ENCODE data around the gene PXDC1. TPM values are rescaled to one million over a fixed set of nuclear protein-coding genes. Genes with fewer than 3 reads are reported as not detected.
A peak's percentile ranks its signal among the peaks of the same experiment; 100 is the strongest.

Gene PXDC1
- total and polyA plus RNA-seq, 7 donors = 9.0 to 116 (median 46.7) TPM

DNA sequence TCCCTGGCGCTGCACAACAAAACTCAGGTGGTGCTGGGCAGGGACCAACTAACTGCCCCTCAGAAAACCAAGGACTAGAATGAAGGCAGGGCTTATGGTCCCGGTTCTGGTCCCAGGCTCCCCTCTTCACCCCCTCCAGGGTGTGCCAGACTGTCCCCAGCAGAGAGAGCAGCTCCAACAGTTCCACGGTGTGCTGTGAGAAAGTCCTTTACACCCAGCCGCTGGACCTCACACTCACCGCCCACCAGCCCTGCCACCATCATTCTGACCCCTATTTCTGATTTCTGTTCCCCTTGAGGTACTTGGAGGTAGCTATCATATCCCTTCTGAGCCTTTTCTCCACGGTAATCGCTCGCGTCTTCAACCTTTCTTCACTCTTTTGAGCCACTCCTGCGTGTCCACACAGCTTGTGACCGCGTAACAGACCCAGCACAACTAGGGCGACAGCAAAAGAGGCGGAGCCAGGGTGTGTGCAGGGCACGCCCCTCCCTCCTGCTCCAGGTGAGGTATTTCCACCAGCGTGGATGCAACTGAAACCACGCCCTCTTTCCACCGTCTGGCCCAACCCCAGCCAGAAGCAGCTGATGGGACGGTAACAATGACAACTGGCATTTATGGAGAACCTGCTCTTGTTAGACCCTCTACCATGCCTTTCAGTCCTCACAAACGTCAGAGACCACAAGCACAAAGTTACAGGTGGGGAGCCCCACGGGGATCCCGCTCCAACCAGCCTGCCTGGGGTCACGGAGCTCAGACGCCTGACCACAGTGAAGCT, 2.3 kb downstream of the PXDC1 start:
- WGBS, 2 donors = 21 to 65% methylated on average over 24 of the region's 24 CpGs
- H3K27ac ChIP-seq = peak overlapping the region; percentile 92 to 100 (median 97)
- intact Hi-C loops (cut with DNase I) = no loop called here
- DNase-seq = no peak
- no peak for TF ChIP-seq POLR2A (IDR thresholded peaks at IDR 0.05)
- TF ChIP-seq CTCF (IDR thresholded peaks at IDR 0.05) = no peak
- H3K4me1 ChIP-seq = peaks cover 0 to 79% (median 65%) of the 10 kb centered on the region in 4 donors
- H3K27me3 ChIP-seq = no peaks in the 10 kb centered on the region
- no peaks in the 10 kb centered on the region for H3K9me3 ChIP-seq
- peak overlapping the region in 3 of 4 donors; percentile 58 to 98 (median 79) for H3K4me3 ChIP-seq
- no peaks in the 10 kb centered on the region for H3K36me3 ChIP-seq

- 36 to 63% methylated on average over 12 of the region's 12 CpGs for WGBS, 2 donors
- Histone ChIP-seq H3K27me3 (no peaks in the 10 kb centered on the region), H3K9me3 (no peaks in the 10 kb centered on the region), H3K4me1 (peaks cover 0 to 85% (median 74%) of the 10 kb centered on the region in 4 donors), H3K4me3 (peak overlapping the region in 2 of 4 donors; percentile 79 to 98), H3K27ac (peak overlapping the region; percentile 92 to 100 (median 97)), H3K36me3 (no peaks in the 10 kb centered on the region)
- intact Hi-C loops (cut with DNase I) = no loop called here
- TF ChIP-seq POLR2A (IDR thresholded peaks at IDR 0.05) (no peak), POLR2AphosphoS5 (IDR thresholded peaks at IDR 0.05) (peak in 2 of 4 donors; percentile 41 to 46), EP300 (IDR thresholded peaks at IDR 0.05) (no peak), CTCF (IDR thresholded peaks at IDR 0.05) (peak; percentile 19 to 53 (median 40))
- DNase-seq = no peak
Observed at GRCh38 chr6:3748208-3749066, 3.1 kb downstream of the PXDC1 start.

- peaks cover 0 to 84% (median 79%) of the 10 kb centered on the region in 4 donors for H3K4me1 ChIP-seq
- no peak overlapping the region for H3K4me3 ChIP-seq
- no peaks in the 10 kb centered on the region for H3K9me3 ChIP-seq
- DNase-seq = no peak
- WGBS, 2 donors = 93% methylated on average over 12 of the region's 12 CpGs
- peak overlapping the region; percentile 92 to 100 (median 97) for H3K27ac ChIP-seq
- intact Hi-C loops (cut with DNase I) = no loop called here
- H3K27me3 ChIP-seq = no peaks in the 10 kb centered on the region
- no peaks in the 10 kb centered on the region for H3K36me3 ChIP-seq
- TF ChIP-seq POLR2A (IDR thresholded peaks at IDR 0.05) (no peak), CTCF (IDR thresholded peaks at IDR 0.05) (no peak), EP300 (IDR thresholded peaks at IDR 0.05) (no peak), POLR2AphosphoS5 (IDR thresholded peaks at IDR 0.05) (no peak)
Observed at GRCh38 chr6:3747100-3747737, 4.3 kb downstream of the PXDC1 start.

- Histone ChIP-seq H3K4me1 (peaks cover 0 to 89% (median 84%) of the 10 kb centered on the region in 4 donors), H3K36me3 (no peaks in the 10 kb centered on the region), H3K27me3 (no peaks in the 10 kb centered on the region), H3K27ac (peak overlapping the region; percentile 27 to 100 (median 88)), H3K9me3 (no peaks in the 10 kb centered on the region), H3K4me3 (no peak overlapping the region)
- TF ChIP-seq POLR2A (IDR thresholded peaks at IDR 0.05) (no peak), EP300 (IDR thresholded peaks at IDR 0.05) (no peak), POLR2AphosphoS5 (IDR thresholded peaks at IDR 0.05) (no peak), CTCF (IDR thresholded peaks at IDR 0.05) (no peak)
- WGBS, 2 donors = 91 to 95% methylated on average over 8 of the region's 8 CpGs
- no peak for DNase-seq
- intact Hi-C loops (cut with DNase I) = no loop called here
Observed at GRCh38 chr6:3746696-3747095, 4.8 kb downstream of the PXDC1 start.
